ENCODE results near the gene ARID4A.
"Not testable (repeated sequence)": the region's sequence is repeated elsewhere in the genome, so short reads cannot be mapped to it uniquely, and the experiment has no call there.

The ARID4A gene

GRCh38 chr14:58292187-58292586, 6.2 kb upstream of the ARID4A start:
- no peak for DNase-seq

GRCh38 chr14:58294201-58294600, 4.2 kb upstream of the ARID4A start:
- DNase-seq = no peak

- DNase-seq = no peak
Observed at GRCh38 chr14:58296726-58297125, 1.6 kb upstream of the ARID4A start.

GRCh38 chr14:58297412-58297761, 968 bp upstream of the ARID4A start:
- no peak for DNase-seq

- DNase-seq = peak; percentile 99
Observed at GRCh38 chr14:58297762-58298476, 436 bp upstream of the ARID4A start.

GRCh38 chr14:58299401-58300330, 1.3 kb downstream of the ARID4A start:
- no peak for DNase-seq

GRCh38 chr14:58301416-58301815, 3.1 kb downstream of the ARID4A start:
- no peak for DNase-seq

GRCh38 chr14:58305730-58306129, 7.4 kb downstream of the ARID4A start:
- no peak for DNase-seq

GRCh38 chr14:58307597-58308316, 9.4 kb downstream of the ARID4A start:
- no peak for DNase-seq

- no peak for DNase-seq
Observed at GRCh38 chr14:58309086-58309485, 10.7 kb downstream of the ARID4A start.

GRCh38 chr14:58313699-58314098, 15.3 kb downstream of the ARID4A start:
- DNase-seq = no peak

- DNase-seq = no peak
Observed at GRCh38 chr14:58315606-58316005, 17.3 kb downstream of the ARID4A start.

- no peak for DNase-seq
Observed at GRCh38 chr14:58327019-58327418, 28.7 kb downstream of the ARID4A start.

- peak; percentile 74 for DNase-seq
Observed at GRCh38 chr14:58331111-58331510, 32.8 kb downstream of the ARID4A start.

- no peak for DNase-seq
Observed at GRCh38 chr14:58332561-58332960, 34.2 kb downstream of the ARID4A start.

GRCh38 chr14:58339666-58340065, 41.3 kb downstream of the ARID4A start:
- not testable (repeated sequence) for DNase-seq

- DNase-seq = no peak
Observed at GRCh38 chr14:58341152-58341748, 42.9 kb downstream of the ARID4A start.

GRCh38 chr14:58343535-58343934, 45.2 kb downstream of the ARID4A start:
- not testable (repeated sequence) for DNase-seq

- DNase-seq = no peak
Observed at GRCh38 chr14:58353516-58354299, 55.4 kb downstream of the ARID4A start.

GRCh38 chr14:58354808-58355207, 56.5 kb downstream of the ARID4A start:
- DNase-seq = no peak

- no peak for DNase-seq
Observed at GRCh38 chr14:58356268-58356667, 57.9 kb downstream of the ARID4A start.

GRCh38 chr14:58362272-58362671, 63.9 kb downstream of the ARID4A start:
- not testable (repeated sequence) for DNase-seq
